Parathyroid adenoma (tissue), 2 donors: ENCODE results near the gene PRR33.

ENCODE experiments used
- H2AFZ ChIP-seq: fragments of 300-600 bp; sonication (generic); one replicate; pipeline ENCODE4 v1.7.0; 2017; ENCODE audit warnings: antibody characterized with exemption, mild to moderate bottlenecking
- H3K27ac ChIP-seq: fragments of 300-600 bp; sonication (generic); one replicate; pipeline ENCODE4 v1.7.0; 2017
- H3K27me3 ChIP-seq: fragments of 300-600 bp; sonication (generic); one replicate; pipeline ENCODE4 v1.7.0; 2017; ENCODE audit warnings: low read length; ENCODE audit not compliant: control insufficient read depth, insufficient read depth
- H3K36me3 ChIP-seq: fragments of 300-600 bp; sonication (generic); one replicate; pipeline ENCODE4 v1.7.0; 2017; ENCODE audit warnings: low read length; ENCODE audit not compliant: control insufficient read depth, insufficient read depth
- H3K4me1 ChIP-seq: fragments of 300-600 bp; sonication (generic); one replicate; pipeline ENCODE4 v1.7.0; 2017; ENCODE audit warnings: control low read depth
- H3K4me2 ChIP-seq: fragments of 300-600 bp; sonication (generic); one replicate; pipeline ENCODE4 v1.7.0; 2017; ENCODE audit warnings: low read length
- H3K4me3 ChIP-seq: fragments of 300-600 bp; sonication (generic); one replicate; pipeline ENCODE4 v1.7.0; 2017; ENCODE audit warnings: low read depth, low read length
- H3K79me2 ChIP-seq: fragments of 300-600 bp; sonication (generic); one replicate; pipeline ENCODE4 v1.7.0; 2017; ENCODE audit warnings: control low read depth
- H3K9ac ChIP-seq: fragments of 300-600 bp; sonication (generic); one replicate; pipeline ENCODE4 v1.7.0; 2017; ENCODE audit warnings: mild to moderate bottlenecking
- H3K9me3 ChIP-seq: fragments of 300-600 bp; sonication (generic); one replicate; pipeline ENCODE4 v1.7.0; 2017; ENCODE audit warnings: low read length; ENCODE audit not compliant: control insufficient read depth
- CTCF ChIP-seq: fragments of 300-600 bp; sonication (generic); IDR thresholded peaks from one replicate; pipeline ENCODE4 v1.7.0; 2017; ENCODE audit warnings: antibody characterized with exemption, mild to moderate bottlenecking
- donor health status: primary hyperparathyroidism.

The PRR33 gene

GRCh38 chr11:1921574-1922141, 30.0 kb upstream of the PRR33 start:
- no peak overlapping the region for H2AFZ ChIP-seq
- no peak for TF ChIP-seq CTCF
- H3K36me3 ChIP-seq: no peaks in the 10 kb centered on the region
- no peak overlapping the region for H3K4me2 ChIP-seq
- H3K4me3 ChIP-seq: no peak overlapping the region
- H3K9me3 ChIP-seq: no peaks in the 10 kb centered on the region
- H3K4me1 ChIP-seq: no peaks in the 10 kb centered on the region
- H3K27ac ChIP-seq: no peak overlapping the region
- H3K27me3 ChIP-seq: no peaks in the 10 kb centered on the region
- no peak overlapping the region for H3K9ac ChIP-seq
- H3K79me2 ChIP-seq: no peaks in the 10 kb centered on the region

GRCh38 chr11:1920909-1921573, 29.3 kb upstream of the PRR33 start:
- Histone ChIP-seq H3K27me3 (no peaks in the 10 kb centered on the region), H3K36me3 (no peaks in the 10 kb centered on the region), H3K9me3 (no peaks in the 10 kb centered on the region), H3K4me2 (no peak overlapping the region), H3K27ac (no peak overlapping the region), H3K4me3 (no peak overlapping the region), H2AFZ (no peak overlapping the region), H3K9ac (no peak overlapping the region), H3K79me2 (no peaks in the 10 kb centered on the region), H3K4me1 (no peaks in the 10 kb centered on the region)
- no peak for TF ChIP-seq CTCF

- Histone ChIP-seq H2AFZ (no peak overlapping the region), H3K27me3 (no peaks in the 10 kb centered on the region), H3K9me3 (no peaks in the 10 kb centered on the region), H3K4me2 (no peak overlapping the region), H3K4me1 (no peaks in the 10 kb centered on the region), H3K79me2 (no peaks in the 10 kb centered on the region), H3K4me3 (no peak overlapping the region), H3K36me3 (no peaks in the 10 kb centered on the region), H3K27ac (no peak overlapping the region), H3K9ac (no peak overlapping the region)
- no peak for TF ChIP-seq CTCF
Observed at GRCh38 chr11:1920128-1920908, 28.6 kb upstream of the PRR33 start.

GRCh38 chr11:1919391-1920127, 27.9 kb upstream of the PRR33 start, which contains the start of gene TNNT3:
TSS of gene TNNT3 (plus strand) at chr11:1919703. CDS start at chr11:1922875, 3,172 bp downstream.
- no peaks in the 10 kb centered on the region for H3K27me3 ChIP-seq
- no peaks in the 10 kb centered on the region for H3K9me3 ChIP-seq
- H3K4me3 ChIP-seq: no peak within 1 kb of the TSS
- H2AFZ ChIP-seq: no peak within 1 kb of the TSS
- no peak within 1 kb of the TSS for H3K9ac ChIP-seq
- no peaks in the 10 kb centered on the region for H3K79me2 ChIP-seq
- H3K36me3 ChIP-seq: no peaks in the 10 kb centered on the region
- no peak for TF ChIP-seq CTCF
- no peaks in the 10 kb centered on the region for H3K4me1 ChIP-seq
- H3K4me2 ChIP-seq: no peak within 1 kb of the TSS
- no peak within 1 kb of the TSS for H3K27ac ChIP-seq
